Immature natural killer cell (primary cell): ENCODE measurements around the gene BATF3. TPM values are rescaled to one million over a fixed set of nuclear protein-coding genes. Genes with fewer than 3 reads are reported as not detected.
A peak's percentile ranks its signal among the peaks of the same experiment; 100 is the strongest.
"Not testable (repeated sequence)": the region's sequence is repeated elsewhere in the genome, so short reads cannot be mapped to it uniquely, and the experiment has no call there.

ENCODE experiments used
- DNase-seq, 3 donors: peaks; one replicate each; pipeline ENCODE4 v3.0.0; 2022; ENCODE audit warnings: mixed read lengths in 1 of 3
- H3K27ac Mint-ChIP-seq, 6 donors: one replicate each; pipeline ENCODE4 v1.8.0; 2020; ENCODE audit warnings: mixed read lengths in 6 of 6, mild to moderate bottlenecking in 5 of 6, inconsistent platforms in 4 of 6, moderate library complexity in 3 of 6
- H3K27me3 Mint-ChIP-seq, 3 donors: one replicate each; pipeline ENCODE4 v1.8.0; 2020 to 2021; ENCODE audit warnings: low read depth in 3 of 3, mild to moderate bottlenecking in 3 of 3, mixed read lengths in 3 of 3, moderate library complexity in 3 of 3, inconsistent platforms in 1 of 3
- H3K36me3 Mint-ChIP-seq, 3 donors: one replicate each; pipeline ENCODE4 v1.8.0; 2020; ENCODE audit warnings: mixed read lengths in 3 of 3, inconsistent platforms in 2 of 3, mild to moderate bottlenecking in 2 of 3
- H3K4me1 Mint-ChIP-seq, 2 donors: one replicate each; pipeline ENCODE4 v1.8.0; 2020; ENCODE audit warnings: inconsistent platforms in 2 of 2, mild to moderate bottlenecking in 2 of 2, mixed read lengths in 2 of 2, moderate library complexity in 1 of 2
- H3K4me3 Mint-ChIP-seq, 5 donors: one replicate each; pipeline ENCODE4 v1.8.0; 2020; ENCODE audit warnings: mild to moderate bottlenecking in 5 of 5, mixed read lengths in 5 of 5, inconsistent platforms in 3 of 5, moderate library complexity in 3 of 5
- H3K9me3 Mint-ChIP-seq, 6 donors: one replicate each; pipeline ENCODE4 v1.8.0; 2020; ENCODE audit warnings: mild to moderate bottlenecking in 6 of 6, mixed read lengths in 6 of 6, inconsistent platforms in 4 of 6, moderate library complexity in 3 of 6
- polyA plus RNA-seq, 3 donors: library from polyadenylated mRNA; unstranded; fragments of 300-500 nt; fragmentation: Illumina TruSeq; gene quantifications; one replicate each; pipeline ENCODE4 v1.2.3, GENCODE V29; 2021

The BATF3 gene
- polyA plus RNA-seq, 3 donors from 2014 or later: 4.4 to 7.4 (median 7.2) TPM

- no peaks in the 10 kb centered on the region for H3K36me3 Mint-ChIP-seq
- no peaks in the 10 kb centered on the region for H3K9me3 Mint-ChIP-seq
- no peak overlapping the region for H3K27ac Mint-ChIP-seq
- no peak for DNase-seq
- H3K27me3 Mint-ChIP-seq: peaks cover 2 to 16% (median 12%) of the 10 kb centered on the region in 3 donors
- H3K4me1 Mint-ChIP-seq: peaks cover 11 to 17% of the 10 kb centered on the region in 2 donors
- no peak overlapping the region for H3K4me3 Mint-ChIP-seq
Measured at GRCh38 chr1:212670882-212671281, 28.8 kb downstream of the BATF3 start.

GRCh38 chr1:212670301-212670700 is 29.3 kb downstream of the BATF3 start:
- Mint-ChIP-seq H3K27ac (no peak overlapping the region), H3K27me3 (peaks cover 8 to 16% (median 12%) of the 10 kb centered on the region in 3 donors), H3K4me1 (peaks cover 13 to 23% of the 10 kb centered on the region in 2 donors), H3K4me3 (no peak overlapping the region), H3K9me3 (no peaks in the 10 kb centered on the region), H3K36me3 (no peaks in the 10 kb centered on the region)
- DNase-seq: no peak

GRCh38 chr1:212669600-212669999 is 30.0 kb downstream of the BATF3 start:
- Mint-ChIP-seq H3K27me3 (peaks cover 8 to 16% (median 14%) of the 10 kb centered on the region in 3 donors), H3K36me3 (no peaks in the 10 kb centered on the region), H3K9me3 (no peaks in the 10 kb centered on the region), H3K4me3 (no peak overlapping the region), H3K27ac (no peak overlapping the region), H3K4me1 (peaks cover 13 to 23% of the 10 kb centered on the region in 2 donors)
- DNase-seq: no peak

- no peaks in the 10 kb centered on the region for H3K9me3 Mint-ChIP-seq
- H3K4me1 Mint-ChIP-seq: peaks cover 13 to 23% of the 10 kb centered on the region in 2 donors
- H3K27ac Mint-ChIP-seq: no peak overlapping the region
- H3K36me3 Mint-ChIP-seq: no peaks in the 10 kb centered on the region
- peaks cover 8 to 16% (median 14%) of the 10 kb centered on the region in 3 donors for H3K27me3 Mint-ChIP-seq
- DNase-seq: no peak
- H3K4me3 Mint-ChIP-seq: no peak overlapping the region
Measured at GRCh38 chr1:212669102-212669501, 30.5 kb downstream of the BATF3 start.

- no peak for DNase-seq
- Mint-ChIP-seq H3K9me3 (no peaks in the 10 kb centered on the region), H3K27me3 (peaks cover 8 to 16% (median 14%) of the 10 kb centered on the region in 3 donors), H3K4me1 (peaks cover 13 to 23% of the 10 kb centered on the region in 2 donors), H3K36me3 (no peaks in the 10 kb centered on the region), H3K27ac (no peak overlapping the region), H3K4me3 (no peak overlapping the region)
Measured at GRCh38 chr1:212668477-212668876, 31.2 kb downstream of the BATF3 start.

GRCh38 chr1:212667223-212668139 is 32.2 kb downstream of the BATF3 start:
- peak in 2 of 3 donors; percentile 9 to 36 for DNase-seq
- Mint-ChIP-seq H3K4me3 (peak overlapping the region in 2 of 5 donors; percentile 11 to 61), H3K27ac (no peak overlapping the region), H3K9me3 (no peaks in the 10 kb centered on the region), H3K27me3 (peaks cover 8 to 16% (median 14%) of the 10 kb centered on the region in 3 donors), H3K36me3 (no peaks in the 10 kb centered on the region), H3K4me1 (peaks cover 13 to 23% of the 10 kb centered on the region in 2 donors)

DNA sequence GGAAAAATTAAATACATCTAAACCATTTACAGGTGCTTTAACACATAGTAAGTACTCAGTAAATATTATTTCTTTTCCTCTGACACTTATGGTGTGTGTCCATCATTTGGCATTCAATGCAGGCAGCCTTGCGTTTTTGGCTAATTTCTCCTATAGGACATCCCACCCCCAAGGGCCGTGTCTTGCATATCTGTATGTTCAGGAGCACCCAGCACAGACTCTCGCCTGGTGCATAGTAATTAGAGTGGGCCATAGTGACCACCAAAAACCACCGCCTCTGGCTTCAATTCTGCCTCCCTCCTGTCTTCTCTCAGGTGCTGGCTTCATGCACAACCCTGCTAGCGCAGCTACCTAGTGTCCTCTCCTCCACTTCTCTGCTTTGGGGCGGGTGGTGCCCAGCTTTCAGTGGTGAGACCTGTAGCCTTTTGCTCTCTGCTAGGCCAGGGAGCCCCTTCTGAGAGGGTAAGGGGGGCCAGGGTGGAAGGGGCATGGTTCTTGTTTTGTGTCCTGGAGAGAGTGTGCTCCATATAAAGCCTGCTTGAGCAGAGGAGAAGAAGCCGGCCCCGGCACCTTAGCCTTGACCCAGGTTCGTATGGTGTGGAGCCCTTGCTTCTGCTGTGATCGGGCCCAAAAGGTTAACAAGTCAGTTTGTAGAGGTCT is 33.4 kb downstream of the BATF3 start:
- DNase-seq: no peak
- no peaks in the 10 kb centered on the region for H3K9me3 Mint-ChIP-seq
- peak overlapping the region in 3 of 5 donors; percentile 20 to 76 (median 38) for H3K4me3 Mint-ChIP-seq
- no peak overlapping the region for H3K27ac Mint-ChIP-seq
- peaks cover 13 to 23% of the 10 kb centered on the region in 2 donors for H3K4me1 Mint-ChIP-seq
- H3K27me3 Mint-ChIP-seq: peaks cover 8 to 18% (median 13%) of the 10 kb centered on the region in 3 donors
- H3K36me3 Mint-ChIP-seq: no peaks in the 10 kb centered on the region

DNA sequence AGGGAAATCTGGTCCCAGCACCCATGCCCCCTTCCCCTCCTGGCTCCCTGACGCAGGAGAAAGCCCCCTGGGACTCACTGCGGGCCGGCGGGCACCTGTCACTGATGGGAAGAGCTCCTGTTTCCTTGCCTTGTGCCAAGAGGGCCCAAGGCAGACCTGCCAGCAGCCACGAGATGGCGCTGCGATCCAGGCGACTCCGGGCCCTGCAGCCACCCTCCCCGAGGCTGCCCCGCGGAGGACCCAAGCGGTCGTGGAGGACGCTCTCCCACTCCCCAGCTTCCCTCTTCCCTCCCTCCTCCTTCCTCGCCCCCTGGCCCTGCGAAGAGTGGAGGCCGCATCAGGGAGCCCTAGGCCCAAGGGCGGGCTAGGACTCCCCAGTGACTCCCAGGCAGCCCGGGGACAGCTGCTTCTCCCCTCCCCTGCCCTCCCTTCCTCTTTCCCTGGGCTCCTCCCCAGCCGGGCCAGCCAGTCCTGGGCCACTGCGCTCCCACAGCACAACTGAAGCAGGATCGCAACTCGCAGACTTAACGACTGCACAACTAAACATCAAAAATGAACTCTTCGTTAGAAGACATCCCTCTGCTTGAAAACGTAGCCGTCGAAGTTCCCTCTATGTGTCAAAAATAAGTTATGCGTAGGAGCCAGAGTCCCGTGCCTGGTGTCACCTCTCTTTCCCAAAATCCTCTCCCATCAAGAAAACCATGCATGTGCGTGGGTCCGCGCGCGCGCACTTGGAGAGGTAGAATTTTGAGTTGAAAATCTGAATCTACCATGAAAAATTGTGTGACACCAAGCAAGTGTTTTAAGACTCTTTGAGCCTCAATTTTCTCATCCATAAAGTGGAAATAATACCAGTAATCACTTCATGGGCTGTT is 34.2 kb downstream of the BATF3 start:
- Mint-ChIP-seq H3K27me3 (peaks cover 8 to 17% (median 14%) of the 10 kb centered on the region in 3 donors), H3K9me3 (no peaks in the 10 kb centered on the region), H3K36me3 (no peaks in the 10 kb centered on the region), H3K4me3 (peak overlapping the region; percentile 41 to 76 (median 68)), H3K4me1 (peaks cover 13 to 23% of the 10 kb centered on the region in 2 donors), H3K27ac (no peak overlapping the region)
- DNase-seq: peak; percentile 67 to 74 (median 74)

DNA sequence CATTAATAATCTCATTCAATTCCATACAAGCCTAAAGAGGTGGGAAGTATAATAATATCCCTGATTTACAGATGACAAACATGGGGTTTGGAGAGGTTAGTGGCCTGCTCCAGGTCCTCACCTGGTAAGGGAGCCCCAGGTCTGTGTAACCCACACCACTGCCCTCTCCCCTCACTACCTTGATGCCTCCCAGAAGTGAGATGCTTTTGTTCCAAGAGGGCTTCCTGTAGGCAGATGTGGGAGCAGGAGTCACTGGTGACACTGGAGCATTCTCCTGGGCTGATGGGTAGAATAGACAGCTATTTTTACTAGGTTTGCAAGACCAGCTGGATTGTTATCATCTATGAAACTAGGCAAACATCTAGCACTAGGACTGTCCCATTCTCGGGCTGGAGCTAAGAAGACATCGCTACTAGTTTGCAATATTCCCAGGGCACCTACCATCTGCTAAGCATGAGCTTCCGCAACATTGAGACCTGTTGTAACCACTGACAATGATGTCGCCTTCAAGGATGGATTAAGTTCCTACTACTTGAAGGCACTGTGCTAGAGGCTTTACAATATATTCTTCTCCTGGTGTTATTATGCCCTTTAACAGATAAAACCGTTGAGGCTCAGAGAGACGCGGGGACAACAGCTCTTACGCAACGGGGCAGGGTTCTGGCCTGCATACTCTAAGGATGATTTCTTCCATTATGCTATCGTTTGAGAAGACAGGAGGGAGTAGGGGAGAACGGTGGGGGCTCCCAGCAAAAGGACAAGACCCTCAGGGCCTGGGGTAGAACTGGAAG is 35.0 kb downstream of the BATF3 start:
- no peaks in the 10 kb centered on the region for H3K9me3 Mint-ChIP-seq
- H3K27ac Mint-ChIP-seq: no peak overlapping the region
- H3K27me3 Mint-ChIP-seq: peaks cover 8 to 17% (median 14%) of the 10 kb centered on the region in 3 donors
- H3K4me3 Mint-ChIP-seq: peak overlapping the region in 1 of 5 donors; percentile 25
- no peaks in the 10 kb centered on the region for H3K36me3 Mint-ChIP-seq
- H3K4me1 Mint-ChIP-seq: peaks cover 13 to 23% of the 10 kb centered on the region in 2 donors
- DNase-seq: no peak

GRCh38 chr1:212658250-212658649 is 41.4 kb downstream of the BATF3 start:
- DNase-seq, H3K9me3 Mint-ChIP-seq, H3K27ac Mint-ChIP-seq, H3K4me1 Mint-ChIP-seq, H3K4me3 Mint-ChIP-seq, H3K36me3 Mint-ChIP-seq: not testable (repeated sequence)
- H3K27me3 Mint-ChIP-seq: peaks cover 9 to 21% (median 15%) of the 10 kb centered on the region in 3 donors

GRCh38 chr1:212656730-212657129 is 42.9 kb downstream of the BATF3 start:
- no peak overlapping the region for H3K27ac Mint-ChIP-seq
- H3K4me1 Mint-ChIP-seq: no peaks in the 10 kb centered on the region
- H3K9me3 Mint-ChIP-seq: peaks cover 0 to 2% (median 0%) of the 10 kb centered on the region in 6 donors
- no peaks in the 10 kb centered on the region for H3K36me3 Mint-ChIP-seq
- peaks cover 9 to 14% (median 12%) of the 10 kb centered on the region in 3 donors for H3K27me3 Mint-ChIP-seq
- no peak for DNase-seq
- no peak overlapping the region for H3K4me3 Mint-ChIP-seq

DNA sequence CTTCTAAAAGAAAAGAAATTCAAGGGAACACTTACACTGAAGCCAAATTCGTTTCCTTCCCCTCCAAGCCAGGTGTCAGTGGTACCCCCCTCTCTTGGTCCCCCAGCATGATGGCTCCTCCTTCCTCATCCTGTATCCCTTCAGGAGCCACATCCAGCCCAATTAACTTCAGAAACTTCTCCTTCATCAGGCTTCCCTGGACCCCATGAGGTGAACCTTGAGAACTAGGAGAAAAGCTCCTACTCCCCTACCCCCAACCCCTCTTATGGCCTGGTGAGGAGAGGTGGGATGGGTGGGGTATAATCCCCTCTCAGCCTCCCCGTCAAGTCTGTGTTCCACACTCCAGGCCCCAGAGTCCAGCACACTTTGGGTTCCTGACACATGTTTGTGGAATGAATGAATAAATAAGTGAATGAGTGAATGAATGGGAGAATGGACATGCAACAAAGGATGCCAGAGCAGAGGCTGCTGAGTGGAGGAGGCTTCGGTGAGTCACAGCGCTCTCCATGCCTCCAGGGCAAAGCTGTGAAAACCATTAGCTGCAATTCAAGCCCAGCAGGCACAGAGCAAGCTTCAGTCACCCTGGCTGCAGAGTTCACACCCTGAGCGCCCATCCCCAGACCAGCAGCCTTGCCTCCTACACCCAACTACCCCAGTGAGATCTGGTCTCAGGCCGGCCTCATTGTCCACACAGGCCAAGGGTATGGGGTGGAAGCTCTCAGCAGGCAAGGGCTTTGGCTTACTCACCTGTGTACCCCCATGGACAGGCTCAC is 43.8 kb downstream of the BATF3 start:
- Mint-ChIP-seq H3K27me3 (peaks cover 9 to 10% (median 9%) of the 10 kb centered on the region in 3 donors), H3K36me3 (no peaks in the 10 kb centered on the region), H3K4me3 (no peak overlapping the region), H3K9me3 (peaks cover 0 to 2% (median 0%) of the 10 kb centered on the region in 6 donors), H3K27ac (peak overlapping the region in 1 of 6 donors; percentile 19), H3K4me1 (no peaks in the 10 kb centered on the region)
- DNase-seq: no peak
